Fibroblast of lung (primary cell): ENCODE measurements around the gene PLEKHA6. TPM values are rescaled to one million over a fixed set of nuclear protein-coding genes. Genes with fewer than 3 reads are reported as not detected.

Experiments
- DNase-seq, 2 donors: peaks; one replicate each; pipeline versions ENCODE4 v3.0.0 to v3.0.0-alpha.2; 2010; ENCODE audit warnings: low read depth in 2 of 2
- H2AFZ ChIP-seq: 2 replicates; pipeline ENCODE4 v1.5.1; 2012; ENCODE audit warnings: low read length, control low read depth, inconsistent platforms
- H3K27ac ChIP-seq: 2 replicates; pipeline ENCODE4 v1.5.1; 2011; ENCODE audit warnings: low read length, control low read depth; ENCODE audit not compliant: insufficient read depth
- H3K27me3 ChIP-seq: 2 replicates; pipeline ENCODE4 v1.5.1; 2011; ENCODE audit warnings: mild to moderate bottlenecking, low read length; ENCODE audit not compliant: control insufficient read depth, insufficient read depth
- H3K36me3 ChIP-seq: 2 replicates; pipeline ENCODE4 v1.5.1; 2011; ENCODE audit warnings: low read length; ENCODE audit not compliant: control insufficient read depth, insufficient read depth
- H3K4me1 ChIP-seq: 2 replicates; pipeline ENCODE4 v1.5.1; 2011; ENCODE audit warnings: low read length; ENCODE audit not compliant: control insufficient read depth, insufficient read depth; ENCODE audit errors: extremely low read depth
- H3K4me2 ChIP-seq: 2 replicates; pipeline ENCODE4 v1.5.1; 2011; ENCODE audit warnings: low read length, control low read depth; ENCODE audit not compliant: insufficient read depth; ENCODE audit errors: extremely low read depth
- H3K4me3 ChIP-seq, 4 experiments: fragments of 200-600 bp in 1 of 4; sonication (generic) in 1 of 4; replicated peaks in 1 of 4; 2 replicates each; pipeline ENCODE4 v1.5.1; 2011 to 2016; ENCODE audit warnings: low read length in 4 of 4, low read depth in 3 of 4, mild to moderate bottlenecking in 3 of 4, control low read depth in 2 of 4, inconsistent platforms in 1 of 4, mixed read lengths in 1 of 4; ENCODE audit not compliant: insufficient read depth in 1 of 4; ENCODE audit errors: control extremely low read depth in 1 of 4
- H3K79me2 ChIP-seq: 2 replicates; pipeline ENCODE4 v1.5.1; 2012; ENCODE audit warnings: mild to moderate bottlenecking, low read length, inconsistent platforms; ENCODE audit not compliant: control insufficient read depth, insufficient read depth
- H3K9ac ChIP-seq: 2 replicates; pipeline ENCODE4 v1.5.1; 2011; ENCODE audit warnings: mild to moderate bottlenecking, low read length, control low read depth; ENCODE audit not compliant: insufficient read depth
- H3K9me3 ChIP-seq: 2 replicates; pipeline ENCODE4 v1.5.1; 2012; ENCODE audit warnings: low read depth, low read length; ENCODE audit not compliant: control insufficient read depth, insufficient read depth
- H4K20me1 ChIP-seq: 2 replicates; pipeline ENCODE4 v1.5.1; 2011; ENCODE audit warnings: low read length; ENCODE audit not compliant: control insufficient read depth, insufficient read depth; ENCODE audit errors: extremely low read depth
- EZH2 ChIP-seq: IDR thresholded peaks from 2 replicates; pipeline ENCODE4 v1.5.1; 2012; ENCODE audit warnings: low read length, control low read depth, mild to moderate bottlenecking; ENCODE audit errors: missing control alignments
- polyA plus RNA-seq, 2 donors: library from polyadenylated mRNA; depleted of rRNA in 1 of 2; stranded (reverse) in 1 of 2; unstranded in 1 of 2; fragments of >200 nt; gene quantifications; 2 replicates each; pipeline ENCODE4 v1.2.1, GENCODE V29; 2011 to 2012; ENCODE audit warnings: missing spikeins in 1 of 2
- total RNA-seq: library from RNA; depleted of rRNA; stranded (reverse); fragments of >200 nt; gene quantifications from 2 replicates; pipeline ENCODE4 v1.2.1, GENCODE V29; 2014
- TF ChIP-seq, protein P1 (sequence below), 2 donors: IDR thresholded peaks in 1 of 2; conservative IDR thresholded peaks in 1 of 2; 1 replicate in 1 of 2; 2 replicates in 1 of 2; pipeline ENCODE4 v1.5.1; 2011 to 2012; ENCODE audit warnings: low read length in 2 of 2, control low read depth in 1 of 2, inconsistent platforms in 1 of 2, low read depth in 1 of 2, mild to moderate bottlenecking in 1 of 2

The PLEKHA6 gene
- total and polyA plus RNA-seq, 2 donors (not counting 1 experiment from before 2014, with no cell fraction given): 3.8 to 4.3 TPM

- H3K36me3 ChIP-seq: no peaks in the 10 kb centered on the region
- no peak overlapping the region for H3K4me3 ChIP-seq
- H3K27ac ChIP-seq: no peak overlapping the region
- H2AFZ ChIP-seq: no peak overlapping the region
- H4K20me1 ChIP-seq: no peaks in the 10 kb centered on the region
- H3K9ac ChIP-seq: no peak overlapping the region
- DNase-seq: no peak
- H3K9me3 ChIP-seq: no peaks in the 10 kb centered on the region
- no peak overlapping the region for H3K4me2 ChIP-seq
- peaks cover 2% of the 10 kb centered on the region for H3K27me3 ChIP-seq
- H3K4me1 ChIP-seq: peaks cover 3% of the 10 kb centered on the region
- TF ChIP-seq EZH2: no peak
- H3K79me2 ChIP-seq: no peaks in the 10 kb centered on the region
Observed at GRCh38 chr1:204336421-204337035, 23.2 kb downstream of the PLEKHA6 start.

GRCh38 chr1:204335533-204335932 lies 24.2 kb downstream of the PLEKHA6 start:
- H3K36me3 ChIP-seq: no peaks in the 10 kb centered on the region
- H3K9me3 ChIP-seq: no peaks in the 10 kb centered on the region
- H2AFZ ChIP-seq: no peak overlapping the region
- no peak overlapping the region for H3K4me2 ChIP-seq
- DNase-seq: no peak
- H3K9ac ChIP-seq: no peak overlapping the region
- peaks cover 2% of the 10 kb centered on the region for H3K27me3 ChIP-seq
- H3K27ac ChIP-seq: no peak overlapping the region
- TF ChIP-seq, protein P1, sequence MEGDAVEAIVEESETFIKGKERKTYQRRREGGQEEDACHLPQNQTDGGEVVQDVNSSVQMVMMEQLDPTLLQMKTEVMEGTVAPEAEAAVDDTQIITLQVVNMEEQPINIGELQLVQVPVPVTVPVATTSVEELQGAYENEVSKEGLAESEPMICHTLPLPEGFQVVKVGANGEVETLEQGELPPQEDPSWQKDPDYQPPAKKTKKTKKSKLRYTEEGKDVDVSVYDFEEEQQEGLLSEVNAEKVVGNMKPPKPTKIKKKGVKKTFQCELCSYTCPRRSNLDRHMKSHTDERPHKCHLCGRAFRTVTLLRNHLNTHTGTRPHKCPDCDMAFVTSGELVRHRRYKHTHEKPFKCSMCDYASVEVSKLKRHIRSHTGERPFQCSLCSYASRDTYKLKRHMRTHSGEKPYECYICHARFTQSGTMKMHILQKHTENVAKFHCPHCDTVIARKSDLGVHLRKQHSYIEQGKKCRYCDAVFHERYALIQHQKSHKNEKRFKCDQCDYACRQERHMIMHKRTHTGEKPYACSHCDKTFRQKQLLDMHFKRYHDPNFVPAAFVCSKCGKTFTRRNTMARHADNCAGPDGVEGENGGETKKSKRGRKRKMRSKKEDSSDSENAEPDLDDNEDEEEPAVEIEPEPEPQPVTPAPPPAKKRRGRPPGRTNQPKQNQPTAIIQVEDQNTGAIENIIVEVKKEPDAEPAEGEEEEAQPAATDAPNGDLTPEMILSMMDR (conservative IDR thresholded peaks at IDR 0.05 in 1 of 2, IDR thresholded peaks at IDR 0.05 in 1 of 2; ENCODE audit: low read depth in 1 of 2, low read length in 2 of 2): no peak
- H3K4me3 ChIP-seq: no peak overlapping the region
- H3K79me2 ChIP-seq: no peaks in the 10 kb centered on the region
- H4K20me1 ChIP-seq: no peaks in the 10 kb centered on the region
- H3K4me1 ChIP-seq: no peaks in the 10 kb centered on the region

DNA sequence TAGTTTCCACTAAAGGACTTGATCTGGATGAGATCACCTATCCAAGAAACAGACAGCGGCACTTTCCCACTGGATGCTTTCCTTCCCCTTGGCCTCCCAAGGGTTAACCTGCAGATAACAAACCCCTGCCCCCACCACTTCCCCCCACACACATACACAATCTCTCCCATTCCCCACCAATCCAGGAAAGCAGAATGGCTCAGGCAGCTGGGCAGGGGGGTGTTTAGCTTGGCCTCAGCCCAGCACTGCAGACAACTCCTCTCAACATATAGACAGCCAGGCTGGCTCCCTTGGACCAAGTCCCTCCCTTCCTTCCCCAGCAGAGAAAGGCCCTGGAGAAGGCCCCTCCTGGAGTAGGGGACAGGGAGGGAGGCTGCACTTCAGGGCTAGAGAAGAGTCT lies 24.6 kb downstream of the PLEKHA6 start:
- Histone ChIP-seq H4K20me1 (no peaks in the 10 kb centered on the region), H3K9me3 (no peaks in the 10 kb centered on the region), H3K27ac (no peak overlapping the region), H3K36me3 (no peaks in the 10 kb centered on the region), H2AFZ (no peak overlapping the region), H3K4me1 (no peaks in the 10 kb centered on the region), H3K9ac (no peak overlapping the region), H3K79me2 (no peaks in the 10 kb centered on the region), H3K27me3 (peaks cover 2% of the 10 kb centered on the region), H3K4me2 (no peak overlapping the region), H3K4me3 (no peak overlapping the region)
- TF ChIP-seq, protein P1 (conservative IDR thresholded peaks at IDR 0.05 in 1 of 2, IDR thresholded peaks at IDR 0.05 in 1 of 2; ENCODE audit: low read depth in 1 of 2, low read length in 2 of 2): no peak
- no peak for TF ChIP-seq EZH2
- DNase-seq: no peak
